ENCODE results near the gene RNU6-7. TPM values are rescaled to one million over a fixed set of nuclear protein-coding genes. Genes with fewer than 3 reads are reported as not detected.

The RNU6-7 gene
- total RNA-seq, 1 experiment from 2014 or later: not detected

DNA sequence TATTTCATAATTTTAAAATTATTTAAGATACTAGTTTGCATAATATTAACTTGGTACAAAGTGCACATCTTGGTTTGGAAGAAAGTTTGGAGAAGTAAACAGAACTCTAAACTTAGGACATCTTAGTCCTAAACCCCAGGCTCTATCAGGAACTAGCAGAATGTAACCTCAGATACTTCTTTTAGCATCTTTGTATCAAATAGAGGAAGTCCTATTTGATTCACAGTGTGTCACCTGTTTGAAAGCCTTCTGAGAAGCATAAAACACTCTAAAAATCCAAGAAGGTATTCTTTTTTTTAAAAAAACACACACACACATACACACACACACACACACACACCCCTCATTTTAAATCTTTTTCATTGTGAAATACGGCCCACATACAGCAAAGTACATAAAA, 12.0 kb upstream of the RNU6-7 start:
- Histone ChIP-seq H3K4ac (ENCODE audit: low read depth, low read length) (no peak overlapping the region), H4K8ac (replicated peaks; ENCODE audit: insufficient read length, low read depth, low read length) (no peak overlapping the region), H2BK120ac (ENCODE audit: low read depth, low read length, poor library complexity, severe bottlenecking) (no peak overlapping the region), H3K9ac (ENCODE audit: extremely low read depth, insufficient read length, low read length) (no peak overlapping the region), H2AFZ (ENCODE audit: low read length) (no peak overlapping the region), H2BK20ac (ENCODE audit: low read depth, low read length, poor library complexity, severe bottlenecking) (no peak overlapping the region), H3K18ac (ENCODE audit: insufficient read length, low read depth, low read length) (no peak overlapping the region), H3K79me1 (ENCODE audit: insufficient read depth, low read depth, low read length, poor library complexity, severe bottlenecking) (no peaks in the 10 kb centered on the region), H3K23ac (ENCODE audit: insufficient read length, low read depth, low read length) (no peak overlapping the region), H2BK15ac (ENCODE audit: low read depth, low read length) (no peak overlapping the region), H2BK5ac (ENCODE audit: insufficient read length, low read length) (no peak overlapping the region), H2BK12ac (ENCODE audit: insufficient read length, low read depth, low read length) (no peak overlapping the region), H3K27ac (ENCODE audit: insufficient read length, low read depth, low read length) (no peak overlapping the region), H4K5ac (ENCODE audit: insufficient read length, low read depth, low read length) (no peak overlapping the region), H4K91ac (ENCODE audit: insufficient read length, low read depth, low read length) (no peak overlapping the region), H3K9me3 (ENCODE audit: control insufficient read depth, low read depth, low read length) (no peaks in the 10 kb centered on the region), H2AK5ac (ENCODE audit: insufficient read length, low read length) (no peak overlapping the region), H3K56ac (ENCODE audit: insufficient read length, low read depth, low read length) (no peak overlapping the region), H3K27me3 (ENCODE audit: insufficient read depth, low read length) (no peaks in the 10 kb centered on the region), H4K20me1 (ENCODE audit: control insufficient read depth, insufficient read depth, insufficient read length) (no peaks in the 10 kb centered on the region), H3K4me1 (ENCODE audit: insufficient read depth, low read length) (no peaks in the 10 kb centered on the region), H3T11ph (ENCODE audit: low read length) (no peak overlapping the region), H3K23me2 (ENCODE audit: insufficient read length, low read depth, low read length, poor library complexity, severe bottlenecking) (no peaks in the 10 kb centered on the region), H3K4me2 (ENCODE audit: insufficient read depth, insufficient read length, low read length) (no peak overlapping the region), H3K79me2 (ENCODE audit: insufficient read depth, low read length) (no peaks in the 10 kb centered on the region), H3K14ac (ENCODE audit: insufficient read depth, low read length) (no peak overlapping the region)
- Mint-ChIP-seq H3K27me3 (ENCODE audit: low read depth) (peaks cover 2% of the 10 kb centered on the region; the same call in 1 of the 2 replicates), H3K27ac (no peak overlapping the region), H3K4me1 (no peaks in the 10 kb centered on the region), H3K4me3 (no peak overlapping the region), H3K36me3 (ENCODE audit: insufficient read depth in 1 of 3, low read depth in 3 of 3) (no peaks in the 10 kb centered on the region), H3K9me3 (peaks cover 8 to 11% of the 10 kb centered on the region in 2 experiments; a peak in 4 of 5 replicates)
- no peak for DNase-seq
- TF ChIP-seq, protein P1, sequence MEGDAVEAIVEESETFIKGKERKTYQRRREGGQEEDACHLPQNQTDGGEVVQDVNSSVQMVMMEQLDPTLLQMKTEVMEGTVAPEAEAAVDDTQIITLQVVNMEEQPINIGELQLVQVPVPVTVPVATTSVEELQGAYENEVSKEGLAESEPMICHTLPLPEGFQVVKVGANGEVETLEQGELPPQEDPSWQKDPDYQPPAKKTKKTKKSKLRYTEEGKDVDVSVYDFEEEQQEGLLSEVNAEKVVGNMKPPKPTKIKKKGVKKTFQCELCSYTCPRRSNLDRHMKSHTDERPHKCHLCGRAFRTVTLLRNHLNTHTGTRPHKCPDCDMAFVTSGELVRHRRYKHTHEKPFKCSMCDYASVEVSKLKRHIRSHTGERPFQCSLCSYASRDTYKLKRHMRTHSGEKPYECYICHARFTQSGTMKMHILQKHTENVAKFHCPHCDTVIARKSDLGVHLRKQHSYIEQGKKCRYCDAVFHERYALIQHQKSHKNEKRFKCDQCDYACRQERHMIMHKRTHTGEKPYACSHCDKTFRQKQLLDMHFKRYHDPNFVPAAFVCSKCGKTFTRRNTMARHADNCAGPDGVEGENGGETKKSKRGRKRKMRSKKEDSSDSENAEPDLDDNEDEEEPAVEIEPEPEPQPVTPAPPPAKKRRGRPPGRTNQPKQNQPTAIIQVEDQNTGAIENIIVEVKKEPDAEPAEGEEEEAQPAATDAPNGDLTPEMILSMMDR (conservative IDR thresholded peaks at IDR 0.05): no peak
- no CpG with 5 or more reads among the region's 1 CpG for WGBS (ENCODE audit: extremely low coverage, insufficient read length, low lambda C conversion rate)
